LHCN-M2 (cell line): ENCODE results near the gene TNIK. TPM values are rescaled to one million over a fixed set of nuclear protein-coding genes. Genes with fewer than 3 reads are reported as not detected.

Experiments used
- DNase-seq: peaks from one replicate; pipeline ENCODE4 v3.0.0-alpha.2; 2012; ENCODE audit warnings: low read depth
- total RNA-seq: library from RNA; depleted of rRNA; stranded (reverse); fragments of >200 nt; gene quantifications from 2 replicates; pipeline ENCODE4 v1.2.3, GENCODE V29; 2014

TNIK gene
- total RNA-seq, 1 experiment from 2014 or later: 0.23 TPM

- peak; percentile 77 for DNase-seq
Measured at GRCh38 chr3:171044835-171045793, 415.1 kb downstream of the TNIK start.

GRCh38 chr3:171044384-171044783 lies 415.8 kb downstream of the TNIK start:
- no peak for DNase-seq

- no peak for DNase-seq
Measured at GRCh38 chr3:171039674-171040073, 420.5 kb downstream of the TNIK start.

- DNase-seq: no peak
Measured at GRCh38 chr3:171038342-171038741, 421.9 kb downstream of the TNIK start.

GRCh38 chr3:171028779-171029232 lies 431.4 kb downstream of the TNIK start:
- peak; percentile 91 for DNase-seq

GRCh38 chr3:171028025-171028778 lies 432.0 kb downstream of the TNIK start:
- peak; percentile 82 for DNase-seq

GRCh38 chr3:171026597-171027293 lies 433.5 kb downstream of the TNIK start, which contains the start of gene SLC2A2:
Gene SLC2A2, minus strand, starts transcription at chr3:171026720. Its CDS starts 50 bp downstream, at chr3:171026670.
- no peak for DNase-seq

- no peak for DNase-seq
Measured at GRCh38 chr3:171023566-171023965, 436.6 kb downstream of the TNIK start.

- no peak for DNase-seq
Measured at GRCh38 chr3:171021377-171021776, 438.8 kb downstream of the TNIK start.

GRCh38 chr3:171018156-171018935 lies 441.9 kb downstream of the TNIK start:
- no peak for DNase-seq

GRCh38 chr3:171013822-171014748 lies 446.1 kb downstream of the TNIK start:
- DNase-seq: no peak

GRCh38 chr3:171011873-171012336 lies 448.3 kb downstream of the TNIK start:
- no peak for DNase-seq
